GM21515 (cell line): ENCODE measurements around the gene BLOC1S1.

Source experiments
- ATAC-seq: cut with Tn5 transposase; IDR thresholded peaks from one replicate; pipeline ENCODE4 v1.9.1; 2021; ENCODE audit not compliant: unreplicated experiment

BLOC1S1 gene

DNA sequence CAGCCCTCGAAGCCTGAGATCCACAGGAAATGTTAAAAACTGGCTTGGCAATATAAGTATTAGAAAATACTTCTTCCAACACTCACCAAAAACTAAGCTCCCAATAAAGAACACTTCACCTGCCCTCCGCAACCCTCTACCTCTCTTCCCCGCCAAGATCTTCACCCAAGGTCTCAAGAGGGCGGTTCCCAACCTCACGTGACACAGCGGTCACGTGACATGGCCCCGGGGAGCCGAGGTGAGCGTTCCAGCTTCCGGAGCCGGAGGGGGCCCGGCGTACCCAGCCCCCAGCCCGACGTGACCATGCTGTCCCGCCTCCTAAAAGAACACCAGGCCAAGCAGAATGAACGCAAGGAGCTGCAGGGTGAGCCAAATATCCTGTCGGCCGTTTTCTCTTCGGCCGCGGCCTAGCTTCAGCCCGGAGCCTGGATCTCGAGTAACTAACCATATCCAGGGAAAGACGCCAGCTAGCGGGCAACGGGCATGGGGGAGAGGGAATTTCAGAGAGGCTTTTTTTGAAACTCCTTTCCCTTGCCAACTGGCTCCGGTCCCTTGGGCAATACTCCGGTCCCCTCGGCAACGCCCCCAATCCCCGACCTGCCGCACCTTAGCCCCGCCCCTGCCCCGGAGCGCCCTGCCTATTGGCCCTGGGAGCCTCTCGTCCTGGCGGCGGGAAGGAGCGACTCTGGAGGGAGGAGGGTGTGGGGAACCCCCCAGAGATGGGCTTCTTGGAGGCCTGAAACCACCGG lies at the start of gene BLOC1S1:
Gene BLOC1S1 (plus strand): TSS at position 214 of the 749 bp plus-strand sequence. CDS start 6 bp downstream, at position 220.
- ATAC-seq: peak; percentile 89

DNA sequence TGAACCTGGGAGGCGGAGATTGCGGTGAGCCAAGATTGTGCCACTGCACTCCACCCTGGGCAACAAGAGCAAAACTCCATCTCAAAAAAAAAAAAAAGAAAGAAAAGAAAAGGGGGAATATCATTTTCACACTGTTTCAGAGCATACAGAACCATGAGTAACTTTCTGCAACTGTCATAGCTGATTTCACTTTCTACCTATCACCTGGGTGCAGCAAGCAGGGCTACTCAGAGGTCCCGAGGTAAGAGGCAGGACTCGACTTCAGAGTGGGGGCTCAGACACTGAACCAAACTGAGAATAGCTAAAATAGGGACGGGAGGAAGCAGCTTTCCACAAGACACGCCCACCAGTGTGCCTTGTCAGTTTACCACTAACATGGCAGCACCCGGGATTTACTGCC lies 49.3 kb upstream of the BLOC1S1 start:
- no peak for ATAC-seq

DNA sequence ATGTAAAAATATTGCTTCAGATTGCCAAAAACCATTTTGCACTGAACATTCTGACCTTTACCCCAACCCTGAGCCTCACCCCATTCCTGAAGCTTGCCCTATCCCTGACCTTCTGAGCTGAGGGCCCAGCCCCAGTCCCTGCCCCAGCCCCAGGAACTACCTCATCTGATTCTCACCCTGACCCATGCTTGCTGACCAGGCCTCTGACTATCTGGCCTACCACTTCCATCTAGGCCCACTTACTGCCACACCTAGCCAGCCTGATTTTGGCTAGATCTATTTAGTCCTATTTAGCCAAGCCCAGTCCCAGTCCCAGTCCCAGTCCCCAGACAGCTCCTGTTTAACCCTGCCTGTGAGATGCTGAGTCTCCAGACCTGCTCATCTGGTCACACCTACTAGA lies 45.6 kb upstream of the BLOC1S1 start:
- no peak for ATAC-seq

DNA sequence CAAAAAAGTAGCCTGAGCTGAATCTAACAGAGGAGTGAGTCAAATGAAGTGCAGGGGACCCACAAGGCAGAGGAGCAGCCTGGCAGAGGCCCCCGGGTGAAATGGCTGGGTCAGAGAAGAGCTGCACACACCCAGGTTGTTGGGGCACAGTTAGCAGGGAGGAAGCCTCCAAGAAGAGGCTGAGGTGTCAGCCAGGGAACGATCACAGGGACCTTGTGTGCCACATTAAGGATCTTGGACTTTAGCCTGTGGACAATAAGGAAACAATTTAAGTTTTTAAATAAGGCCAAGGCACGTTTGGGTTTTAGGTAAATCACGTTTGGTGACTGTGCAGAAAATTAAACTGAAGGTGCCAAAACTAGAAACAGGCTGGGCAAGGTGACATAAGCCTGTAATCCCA lies 44.1 kb upstream of the BLOC1S1 start:
- ATAC-seq: no peak

DNA sequence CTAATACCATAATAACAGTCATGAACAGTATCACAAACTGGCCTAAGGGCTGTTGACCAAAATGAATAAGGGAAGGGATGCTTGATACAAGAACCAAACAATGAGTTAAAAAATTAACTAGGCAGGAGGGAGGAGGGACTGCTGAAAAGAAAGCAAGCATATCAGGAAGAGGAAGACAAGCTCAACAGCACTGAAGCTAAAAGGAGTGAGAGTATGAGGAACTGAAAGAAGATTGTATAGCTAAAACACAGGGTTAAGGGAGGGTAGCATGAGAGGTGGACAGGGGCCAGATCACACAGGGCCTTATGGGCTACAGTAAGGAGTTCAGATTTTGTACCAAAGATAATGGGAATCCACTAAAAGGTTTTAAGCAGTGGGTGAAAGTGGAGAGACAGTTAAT lies 42.2 kb upstream of the BLOC1S1 start:
- peak; percentile 98 for ATAC-seq

DNA sequence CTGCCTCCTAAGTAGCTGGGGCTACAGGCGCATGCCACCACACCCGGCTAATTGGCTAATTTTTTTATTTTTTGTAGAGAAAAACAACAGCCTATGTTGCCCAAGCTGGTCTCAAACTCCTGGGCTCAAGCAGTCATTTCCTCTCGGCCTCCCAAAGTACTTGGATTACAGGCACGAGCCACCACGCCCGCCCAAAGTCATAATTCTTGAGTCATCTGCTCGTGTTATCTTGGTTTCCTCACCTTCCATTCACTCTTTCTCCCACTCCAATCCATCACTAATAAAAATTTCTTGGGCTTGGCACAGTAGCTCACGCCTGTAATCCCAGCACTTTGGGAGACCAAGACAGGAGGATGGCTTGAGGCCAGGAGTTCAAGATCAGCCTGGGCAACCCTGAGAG lies 40.2 kb upstream of the BLOC1S1 start:
- ATAC-seq: no peak

DNA sequence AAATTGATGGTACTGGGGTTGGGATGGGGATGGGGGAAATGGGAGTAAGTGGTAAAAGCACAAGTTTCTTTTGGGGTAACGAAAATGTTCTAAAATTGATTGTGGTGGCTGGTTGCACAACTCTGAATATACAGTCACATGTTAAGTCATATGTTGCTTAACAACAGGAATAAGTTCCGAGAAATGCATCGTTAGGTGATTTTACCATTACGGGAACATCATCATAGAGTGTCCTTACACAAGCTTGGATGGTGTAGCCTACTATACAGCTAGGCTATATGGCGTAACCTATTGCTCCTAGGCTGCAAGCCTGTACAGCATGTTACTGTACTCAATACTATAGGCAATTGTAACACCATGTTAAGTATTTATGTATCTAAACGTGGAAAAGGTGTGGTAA lies 39.1 kb upstream of the BLOC1S1 start:
- ATAC-seq: no peak

DNA sequence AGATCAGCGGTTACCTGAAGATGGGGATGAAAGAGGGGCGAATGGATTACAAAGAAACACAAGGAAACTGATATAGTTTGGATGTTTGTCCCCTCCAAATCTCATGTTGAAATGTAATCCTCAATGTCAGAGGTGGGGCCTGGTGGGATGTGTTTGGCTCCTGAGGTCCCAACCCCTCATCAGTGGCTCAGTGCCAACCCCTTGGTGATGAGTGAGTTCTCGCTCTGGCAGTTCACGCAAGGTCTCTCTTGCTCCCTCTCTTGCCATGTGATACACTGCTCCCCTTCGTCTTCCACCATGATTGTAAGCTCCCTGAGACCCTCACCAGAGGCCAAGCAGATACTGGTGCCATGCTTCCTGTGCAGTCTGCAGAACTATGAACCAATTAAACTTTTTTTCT lies 36.2 kb upstream of the BLOC1S1 start:
- no peak for ATAC-seq

DNA sequence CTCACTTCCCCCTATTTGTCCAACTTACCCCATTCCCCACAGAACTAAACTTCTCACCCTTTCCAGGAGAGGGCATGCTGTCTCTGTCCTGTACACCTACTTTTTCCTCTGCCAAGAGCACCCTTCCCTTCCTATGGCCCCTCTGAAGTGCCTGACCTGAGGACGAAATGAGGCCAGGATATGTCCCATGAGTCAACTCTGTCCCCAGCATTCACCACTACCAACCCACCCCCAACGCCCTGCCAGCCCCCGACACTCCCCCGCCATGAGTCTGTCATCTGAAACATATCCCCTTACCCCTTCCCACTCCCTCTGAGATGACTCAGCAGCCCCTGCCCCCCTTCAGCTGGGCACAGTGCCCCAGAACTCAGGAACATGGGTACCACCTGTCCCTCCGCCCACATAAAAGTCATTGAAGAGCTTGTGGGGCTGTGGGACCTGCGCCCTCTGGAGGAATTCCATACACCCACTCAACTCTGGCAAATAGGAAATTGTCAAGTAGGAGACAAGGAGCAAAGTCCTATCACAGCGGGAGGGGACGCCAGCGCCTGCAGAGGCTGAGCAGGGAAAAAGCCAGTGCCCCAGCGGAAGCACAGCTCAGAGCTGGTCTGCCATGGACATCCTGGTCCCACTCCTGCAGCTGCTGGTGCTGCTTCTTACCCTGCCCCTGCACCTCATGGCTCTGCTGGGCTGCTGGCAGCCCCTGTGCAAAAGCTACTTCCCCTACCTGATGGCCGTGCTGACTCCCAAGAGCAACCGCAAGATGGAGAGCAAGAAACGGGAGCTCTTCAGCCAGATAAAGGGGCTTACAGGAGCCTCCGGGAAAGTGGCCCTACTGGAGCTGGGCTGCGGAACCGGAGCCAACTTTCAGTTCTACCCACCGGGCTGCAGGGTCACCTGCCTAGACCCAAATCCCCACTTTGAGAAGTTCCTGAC lies 34.4 kb upstream of the BLOC1S1 start:
- ATAC-seq: no peak

DNA sequence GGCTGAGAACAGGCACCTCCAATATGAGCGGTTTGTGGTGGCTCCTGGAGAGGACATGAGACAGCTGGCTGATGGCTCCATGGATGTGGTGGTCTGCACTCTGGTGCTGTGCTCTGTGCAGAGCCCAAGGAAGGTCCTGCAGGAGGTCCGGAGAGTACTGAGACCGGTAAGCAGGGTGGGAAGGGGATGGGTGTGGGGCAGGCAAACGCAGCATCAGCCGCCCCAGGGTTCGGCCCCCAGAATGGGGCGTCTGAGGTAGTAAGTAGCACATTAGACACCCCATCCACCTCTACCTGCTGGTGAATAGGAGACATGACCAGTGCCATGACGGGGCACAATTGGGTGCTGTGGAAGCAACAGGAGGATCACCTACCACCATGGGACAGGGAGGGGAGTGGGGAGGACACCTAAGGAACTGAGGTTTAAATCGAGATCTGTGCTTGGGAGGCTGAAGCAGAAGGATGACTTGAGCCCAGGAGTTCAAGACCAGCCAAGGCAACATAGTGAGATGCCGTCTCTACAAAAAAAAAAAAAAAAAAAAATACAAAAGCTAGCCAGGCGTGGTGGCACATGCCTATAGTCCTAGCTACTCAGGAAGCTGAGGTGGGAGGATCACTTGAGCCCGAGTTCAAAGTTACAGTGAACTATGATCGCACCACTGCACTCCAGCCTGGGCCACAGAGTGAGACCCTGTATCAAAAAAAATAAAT lies 33.6 kb upstream of the BLOC1S1 start:
- no peak for ATAC-seq

DNA sequence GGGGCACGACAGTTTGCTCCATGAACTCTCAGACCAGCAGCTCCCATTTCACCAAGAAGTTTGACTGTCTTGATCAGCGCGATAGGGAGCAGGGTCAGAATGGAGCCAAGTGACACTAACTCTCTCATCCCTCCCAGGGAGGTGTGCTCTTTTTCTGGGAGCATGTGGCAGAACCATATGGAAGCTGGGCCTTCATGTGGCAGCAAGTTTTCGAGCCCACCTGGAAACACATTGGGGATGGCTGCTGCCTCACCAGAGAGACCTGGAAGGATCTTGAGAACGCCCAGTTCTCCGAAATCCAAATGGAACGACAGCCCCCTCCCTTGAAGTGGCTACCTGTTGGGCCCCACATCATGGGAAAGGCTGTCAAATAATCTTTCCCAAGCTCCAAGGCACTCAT lies 32.2 kb upstream of the BLOC1S1 start:
- no peak for ATAC-seq

DNA sequence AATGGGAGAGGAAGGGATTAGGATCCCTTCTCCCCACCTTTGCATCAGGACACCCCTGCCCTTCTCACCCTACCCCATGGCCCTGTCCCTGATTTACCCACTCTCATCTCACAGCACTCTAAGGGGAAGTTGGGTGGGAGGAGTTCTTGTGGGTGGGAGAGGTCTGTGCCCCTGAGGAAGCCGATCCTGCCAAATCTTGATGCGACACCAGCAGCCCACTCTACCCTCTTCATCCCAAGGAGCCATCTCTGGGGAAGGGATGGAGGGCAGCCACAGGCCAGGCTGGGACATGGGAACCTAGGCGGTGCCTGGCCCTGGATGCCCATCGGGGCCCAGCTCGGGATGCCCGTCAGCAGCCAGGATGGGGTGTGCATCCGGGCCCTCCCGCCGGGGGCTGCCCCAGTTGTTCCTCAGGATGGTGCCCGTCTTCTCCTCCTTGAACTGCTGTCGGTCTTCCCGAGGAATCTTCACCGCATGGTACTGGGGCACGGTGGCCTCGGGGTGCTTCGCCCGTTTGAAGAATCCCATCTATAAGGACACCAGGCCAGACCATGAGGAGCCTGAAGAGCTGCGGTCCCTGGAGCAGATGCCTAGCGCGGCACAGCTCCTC lies 31.0 kb upstream of the BLOC1S1 start:
- ATAC-seq: no peak

DNA sequence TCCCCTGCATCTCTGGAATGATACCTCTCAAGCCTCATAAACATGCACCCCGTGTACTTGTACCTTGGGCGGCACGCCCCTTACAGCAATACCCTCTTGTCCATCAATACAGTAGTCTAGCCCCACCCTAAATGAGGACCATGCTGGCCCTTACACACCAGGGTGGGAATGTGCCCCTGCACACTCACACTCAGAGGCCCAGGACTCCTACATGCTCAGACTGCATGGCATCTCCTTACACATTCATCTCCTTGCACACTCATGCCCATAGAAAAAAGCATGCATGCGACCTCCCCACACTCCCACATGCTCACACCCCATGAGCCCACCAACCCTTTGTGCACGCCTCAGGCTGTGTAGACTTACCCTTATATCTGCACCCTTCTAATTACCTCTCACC lies 30.2 kb upstream of the BLOC1S1 start:
- ATAC-seq: no peak

DNA sequence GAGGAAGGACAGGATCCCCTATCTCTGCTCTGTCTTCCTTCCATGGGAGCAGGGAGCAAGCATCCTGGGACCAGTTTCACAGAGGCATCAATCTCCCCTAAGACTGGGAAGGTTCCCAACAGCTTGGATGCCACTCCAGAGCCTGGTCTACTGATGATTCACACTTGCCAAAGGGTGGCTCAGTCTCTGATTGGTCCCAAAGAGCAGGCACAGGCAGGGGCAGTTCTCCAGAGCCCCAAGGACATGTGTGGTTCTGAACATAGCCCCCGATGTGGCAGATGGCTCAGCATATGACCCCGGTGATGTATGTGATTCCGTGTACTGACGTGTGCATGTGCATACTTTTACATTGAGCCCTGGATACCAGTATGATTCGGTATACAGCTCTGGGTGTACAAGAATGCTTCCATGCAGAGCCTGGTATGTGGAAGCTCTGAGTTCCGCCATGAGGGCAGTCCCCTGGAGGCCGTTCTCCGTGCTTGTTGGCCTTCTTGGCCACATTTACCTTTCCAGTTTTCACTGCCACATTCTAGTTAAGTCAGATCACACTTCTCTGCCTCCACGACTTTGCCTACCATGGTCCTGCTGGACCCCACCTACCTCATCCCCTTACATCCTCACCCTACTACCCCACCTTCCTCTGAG lies 29.4 kb upstream of the BLOC1S1 start:
- ATAC-seq: no peak

DNA sequence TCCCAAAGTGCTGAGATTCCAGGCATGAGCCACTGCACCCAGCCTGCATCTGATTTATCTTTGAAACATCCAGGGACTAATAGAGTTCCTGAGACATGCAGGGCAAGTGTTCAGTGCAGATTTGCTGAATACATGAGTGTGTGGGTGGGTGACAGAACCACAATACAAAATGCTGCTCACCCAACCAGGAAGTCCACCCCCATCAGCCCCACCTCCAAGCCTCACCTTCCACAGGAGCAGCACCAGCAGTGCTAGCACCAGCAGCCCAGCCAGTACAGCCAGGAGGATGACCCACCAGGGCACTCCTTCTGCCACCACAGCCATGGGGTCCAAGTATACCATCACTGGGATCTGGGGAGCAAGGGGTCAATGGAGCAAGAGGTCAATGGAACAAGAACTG lies 28.1 kb upstream of the BLOC1S1 start:
- ATAC-seq: no peak

DNA sequence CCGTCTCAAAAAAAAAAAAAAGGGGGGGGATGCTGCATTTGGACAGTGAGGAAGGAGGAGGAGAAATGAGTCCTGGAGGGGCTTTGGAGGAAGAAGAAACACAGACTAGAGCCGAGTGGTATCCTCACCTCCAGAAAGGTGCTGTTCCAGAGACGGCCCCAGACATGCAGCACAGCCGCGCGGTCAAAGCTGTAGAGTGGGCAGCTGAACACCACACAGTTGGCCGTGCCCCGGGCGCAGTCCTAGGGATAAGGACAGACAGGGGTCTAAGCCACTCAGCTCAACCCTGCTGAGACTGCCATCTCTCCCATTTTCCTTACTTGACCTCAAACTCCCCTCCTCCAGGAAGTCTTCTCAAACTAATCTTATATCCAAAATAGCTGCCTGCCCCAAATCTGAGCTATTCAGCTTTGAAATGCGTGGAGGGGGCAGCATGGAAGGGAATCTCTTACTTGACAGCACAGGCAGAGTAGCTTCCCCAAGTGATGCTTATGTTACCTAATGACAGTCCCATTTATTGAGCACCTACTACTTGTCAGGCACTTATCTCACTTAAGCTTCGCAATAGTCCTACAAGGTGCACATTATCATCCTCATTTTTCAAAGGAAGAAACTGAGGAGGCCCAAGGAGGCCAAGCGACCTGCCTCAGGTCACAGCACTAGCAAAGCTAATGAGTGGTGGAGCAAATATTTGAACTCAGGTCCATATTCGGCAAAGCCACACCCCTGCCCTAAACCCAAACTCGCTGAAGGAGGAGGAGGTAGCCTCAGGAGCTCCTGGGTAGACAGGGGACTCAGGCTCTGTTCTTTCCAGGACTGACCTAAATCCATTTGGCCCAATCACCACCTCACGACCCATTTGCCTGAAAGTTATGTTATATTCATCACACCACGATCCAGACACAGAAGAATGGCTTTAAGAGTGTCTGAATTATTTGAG lies 26.9 kb upstream of the BLOC1S1 start:
- ATAC-seq: no peak

DNA sequence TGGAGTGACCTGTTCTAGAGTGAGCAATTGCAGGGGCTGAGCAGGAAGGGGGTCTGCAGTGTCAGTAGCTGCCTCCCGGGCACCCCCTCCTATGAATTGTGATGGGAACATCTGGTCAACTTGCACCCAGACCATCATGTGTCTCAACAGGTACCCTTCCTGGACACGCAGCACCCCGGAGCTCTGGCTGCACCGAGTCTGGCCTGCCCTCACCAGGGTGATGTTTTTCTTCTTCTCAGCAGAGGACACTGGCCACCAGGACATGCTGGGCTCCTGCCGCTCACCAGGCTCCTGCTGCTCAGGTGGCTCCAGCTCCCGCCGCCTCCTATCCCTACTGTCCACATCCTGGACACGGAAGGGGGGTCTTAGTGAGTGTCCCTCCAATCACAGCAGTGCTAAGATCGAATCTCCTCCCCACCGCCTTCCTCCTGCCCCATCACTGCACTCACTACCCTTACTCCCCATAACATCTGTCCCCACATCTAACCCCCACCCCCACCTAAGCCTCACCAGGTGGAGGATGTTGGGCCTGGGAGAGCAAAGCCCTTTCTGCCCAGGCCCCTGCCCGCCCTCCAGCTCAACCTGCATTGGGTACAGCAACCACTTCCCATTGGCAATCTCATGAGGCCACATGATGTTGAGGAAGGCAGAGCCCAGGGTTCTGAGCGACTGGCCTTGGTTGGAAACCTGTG lies 23.1 kb upstream of the BLOC1S1 start:
- ATAC-seq: no peak

DNA sequence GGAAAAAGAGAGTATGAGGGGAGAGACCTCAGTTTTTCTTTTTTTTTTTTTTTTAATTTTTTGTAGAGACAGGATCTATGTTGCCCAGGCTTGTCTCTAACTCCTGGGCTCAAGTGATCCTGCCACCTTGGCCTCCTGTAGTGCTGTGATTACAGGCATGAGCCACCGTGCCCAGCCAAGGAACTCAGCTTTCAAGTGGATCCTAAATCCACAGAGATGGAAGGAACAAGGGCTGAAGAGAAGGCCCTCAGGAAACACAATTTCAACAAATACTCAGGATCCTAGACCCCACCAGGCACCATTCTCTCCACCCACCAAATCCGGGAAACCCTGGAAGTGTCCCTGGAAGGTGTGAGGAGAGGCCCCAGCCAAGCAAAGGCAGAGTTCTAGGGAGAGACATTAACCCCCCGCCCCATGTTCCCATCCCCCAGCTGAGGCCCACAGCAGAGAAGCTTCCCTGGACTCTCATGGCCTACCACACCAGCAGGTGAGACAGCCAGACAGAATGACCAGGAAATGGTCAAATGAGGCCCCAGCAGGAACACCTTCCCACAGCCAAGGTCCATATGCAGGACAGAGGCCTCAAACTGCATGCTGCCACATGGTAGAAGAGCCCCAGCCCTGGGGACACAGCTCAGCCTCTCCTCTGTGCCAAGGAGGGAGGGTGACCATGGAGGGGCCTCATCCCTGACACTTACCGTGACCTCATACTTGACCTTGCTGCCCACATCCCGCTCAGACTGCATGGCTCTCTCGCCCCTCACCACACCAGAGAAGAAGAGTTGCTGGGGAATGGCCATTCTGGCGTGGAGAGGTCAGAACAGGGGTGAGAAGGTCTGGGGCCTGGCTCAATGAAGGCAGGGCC lies 22.3 kb upstream of the BLOC1S1 start:
- no peak for ATAC-seq
